Thyroid gland (tissue), 4 donors: Measurements from ENCODE around the gene NIPAL1.

ENCODE experiments used
- CTCF ChIP-seq, 6 experiments: fragments of 200-600 bp in 3 of 6; fragments of 450-650 bp in 3 of 6; sonication (generic) in 3 of 6; IDR thresholded peaks; one replicate each; pipeline ENCODE4 v1.5.1; 2016 to 2019; ENCODE audit warnings: antibody characterized with exemption in 6 of 6, mild to moderate bottlenecking in 2 of 6, inconsistent platforms in 1 of 6, moderate library complexity in 1 of 6
- POLR2A ChIP-seq, 2 donors: fragments of 450-650 bp; IDR thresholded peaks; one replicate each; pipeline ENCODE4 v1.6.1; 2017; ENCODE audit warnings: antibody characterized with exemption in 2 of 2, mild to moderate bottlenecking in 2 of 2, moderate library complexity in 1 of 2

- TF ChIP-seq CTCF (IDR thresholded peaks at IDR 0.05) = no peak
- no peak for TF ChIP-seq POLR2A (IDR thresholded peaks at IDR 0.05)
Measured at GRCh38 chr4:47972181-47972580, 44.4 kb upstream of the NIPAL1 start.
